Stimulated activated CD8-positive, alpha-beta memory T cell treated with anti-CD3 and anti-CD28 coated beads, Interleukin-7, amount 100 ng/mL, for 48 hours (primary cell): ENCODE data around the gene EHD3.

Source experiments
- DNase-seq, 2 donors: peaks; one replicate each; pipeline ENCODE4 v3.0.0-alpha.2; 2020; ENCODE audit warnings: low read depth in 1 of 2; ENCODE audit errors: extremely low read depth in 1 of 2

The EHD3 gene

DNA sequence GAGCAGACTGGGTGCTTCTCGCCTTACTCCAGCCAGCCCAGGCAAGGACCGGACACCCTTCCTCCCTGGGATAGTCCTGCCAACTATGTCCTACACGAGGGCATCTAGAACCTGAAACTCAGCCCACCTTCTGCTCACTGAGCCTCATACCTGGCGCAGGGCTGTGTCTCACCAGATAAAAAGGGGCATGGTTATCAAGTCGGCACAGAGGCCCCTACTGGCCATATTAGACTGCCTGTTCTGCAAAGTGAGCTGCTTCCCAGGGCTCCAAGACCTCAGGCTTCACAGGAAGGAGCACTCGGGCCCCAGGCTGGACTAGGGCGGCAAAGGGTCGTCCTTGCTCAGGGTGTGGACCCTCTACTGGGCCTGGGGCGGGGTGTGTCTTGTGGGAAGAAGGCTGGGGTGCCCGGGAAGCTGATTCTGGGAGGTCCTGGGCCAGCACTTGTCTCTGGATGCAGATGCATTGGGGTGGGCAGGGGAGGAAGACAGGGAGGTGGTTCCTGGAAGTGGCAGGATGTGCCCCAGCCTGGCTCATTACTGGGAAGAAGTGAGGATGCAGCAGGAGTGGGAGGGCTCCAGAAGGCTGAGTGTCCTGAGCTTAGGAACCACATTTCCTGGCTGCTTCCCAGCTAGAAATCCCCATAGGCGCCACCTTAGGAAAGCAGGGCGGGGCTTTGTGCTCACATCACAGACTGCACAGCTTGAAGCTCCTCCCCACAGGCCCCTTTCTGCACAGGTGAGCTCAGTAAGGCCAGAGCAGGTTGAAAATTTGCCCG, 19.6 kb downstream of the EHD3 start:
- DNase-seq: no peak

DNA sequence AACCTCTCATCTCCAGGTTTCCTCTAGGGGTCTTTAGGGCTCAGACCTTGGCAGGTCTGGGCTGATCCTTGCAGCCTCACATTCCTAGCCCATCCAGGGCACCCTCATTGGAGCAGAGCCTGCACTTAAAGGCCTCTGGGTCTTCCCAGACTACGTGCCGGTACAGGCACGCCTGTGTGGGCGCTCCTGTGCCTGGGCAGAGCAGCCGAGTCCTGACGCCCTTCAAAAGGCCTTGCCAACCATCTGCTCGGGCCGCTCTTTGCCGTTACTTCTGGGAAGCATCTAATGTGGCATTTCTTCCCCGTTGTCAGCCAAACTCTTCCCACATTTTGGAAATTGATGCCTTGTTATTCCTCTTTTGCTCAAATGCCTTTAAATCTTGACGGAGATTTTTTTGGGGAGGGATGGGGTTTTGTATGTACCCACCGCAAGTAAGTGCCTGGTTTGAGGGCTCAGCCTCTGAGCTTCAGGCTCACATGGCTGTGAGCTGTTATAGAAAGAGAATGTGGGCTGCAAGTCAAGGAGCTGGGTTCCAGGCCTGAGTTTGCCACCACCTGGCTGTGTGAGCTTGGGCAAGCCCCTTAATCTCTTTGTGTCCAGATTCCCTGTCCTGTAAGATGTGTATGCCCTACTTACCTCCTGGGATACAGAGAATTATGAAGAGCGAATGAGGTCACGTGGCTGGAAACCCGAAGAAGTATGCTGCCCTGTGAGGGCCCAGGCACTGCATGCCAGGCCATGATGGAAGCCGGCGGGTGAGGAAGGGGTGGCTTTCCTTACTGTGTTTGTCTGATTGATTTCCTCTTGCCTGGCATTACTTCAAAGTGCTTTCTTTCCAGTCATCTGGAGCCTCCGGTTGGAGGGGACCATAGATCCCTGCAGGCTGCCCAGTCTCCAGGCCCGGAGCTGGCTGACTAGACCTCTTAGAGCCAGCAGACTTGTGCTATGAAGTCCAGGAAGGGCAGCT, 20.6 kb downstream of the EHD3 start:
- DNase-seq: no peak

DNA sequence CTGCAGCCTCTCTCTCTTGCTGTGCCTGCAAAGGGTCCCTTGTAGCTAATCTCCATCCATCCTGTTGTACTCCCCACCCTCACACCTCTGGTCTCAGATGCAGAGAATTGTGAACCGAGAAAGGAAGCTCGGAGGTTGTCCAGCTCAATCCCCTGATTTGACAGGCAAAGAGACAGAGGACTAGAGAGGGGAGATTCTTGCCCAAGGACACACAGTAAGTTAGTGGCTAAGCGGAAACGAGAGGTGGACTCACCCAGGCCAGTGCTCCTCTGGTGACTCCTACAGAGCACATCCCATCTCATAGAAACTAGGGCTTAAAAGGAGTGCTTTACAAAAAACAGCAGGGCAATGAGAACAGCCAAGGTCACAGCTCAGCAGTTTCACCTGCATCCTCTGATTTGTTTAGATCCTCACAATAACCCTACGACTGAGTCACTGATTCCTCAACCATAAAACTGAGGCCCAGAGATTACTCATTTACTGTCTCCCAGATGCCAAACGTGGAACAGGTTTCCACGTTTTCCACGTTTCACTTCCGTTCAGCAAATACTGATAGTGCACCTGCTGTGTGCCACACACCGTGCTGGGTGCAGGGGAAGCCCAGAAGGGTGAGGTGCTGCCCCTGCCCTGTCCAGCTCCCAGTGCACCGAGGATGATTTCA, 22.1 kb downstream of the EHD3 start:
- DNase-seq: no peak

GRCh38 chr2:31256611-31257382, 22.8 kb downstream of the EHD3 start:
- no peak for DNase-seq

GRCh38 chr2:31258351-31258750, 24.4 kb downstream of the EHD3 start:
- DNase-seq: no peak

DNA sequence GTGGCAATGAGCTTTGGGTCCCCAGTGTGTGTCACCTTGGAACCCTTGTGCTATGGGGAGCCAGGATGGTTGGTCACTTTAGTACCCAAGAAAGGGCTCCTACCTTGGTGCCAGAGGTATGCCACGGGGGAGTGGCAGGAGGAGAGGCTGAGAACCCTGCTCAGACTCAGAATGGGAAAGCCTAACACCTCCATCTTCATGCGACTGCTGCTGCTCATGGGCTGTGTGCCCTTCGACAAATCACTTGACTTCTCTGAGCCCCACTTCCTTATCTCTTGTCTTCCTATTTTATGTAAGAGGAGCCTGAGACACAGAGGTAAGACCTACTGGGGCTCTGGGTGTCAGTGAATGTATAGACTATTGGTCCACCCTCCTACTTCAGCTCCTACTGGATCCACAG, 25.1 kb downstream of the EHD3 start:
- no peak for DNase-seq

GRCh38 chr2:31260870-31261269, 26.9 kb downstream of the EHD3 start:
- no peak for DNase-seq

DNA sequence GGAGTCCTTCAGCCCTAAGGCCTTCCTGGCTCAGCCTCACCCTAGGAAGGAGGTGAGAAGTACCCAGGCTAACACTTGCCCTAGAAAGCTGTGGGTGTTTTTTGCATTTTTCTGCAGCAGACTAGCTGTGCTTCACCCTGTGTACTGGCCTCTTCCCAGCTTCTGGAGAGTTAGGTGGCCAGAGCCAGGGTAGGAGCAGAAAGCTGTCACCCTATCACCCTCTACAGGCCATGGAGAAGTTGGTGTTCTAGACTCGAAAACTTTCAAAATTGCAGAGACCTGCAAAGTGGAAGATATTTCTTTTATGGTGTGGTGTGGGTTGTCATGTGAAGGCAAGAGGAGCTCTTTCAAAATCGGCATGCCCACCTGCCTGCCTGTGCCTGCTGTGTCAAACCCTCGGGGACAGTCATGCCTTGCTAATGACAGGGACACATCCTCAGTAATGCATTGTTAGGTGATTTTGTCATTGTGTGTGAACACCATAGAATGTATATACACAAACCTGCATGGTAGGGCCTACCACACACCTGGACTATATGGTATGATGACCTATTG, 29.8 kb downstream of the EHD3 start:
- no peak for DNase-seq

DNA sequence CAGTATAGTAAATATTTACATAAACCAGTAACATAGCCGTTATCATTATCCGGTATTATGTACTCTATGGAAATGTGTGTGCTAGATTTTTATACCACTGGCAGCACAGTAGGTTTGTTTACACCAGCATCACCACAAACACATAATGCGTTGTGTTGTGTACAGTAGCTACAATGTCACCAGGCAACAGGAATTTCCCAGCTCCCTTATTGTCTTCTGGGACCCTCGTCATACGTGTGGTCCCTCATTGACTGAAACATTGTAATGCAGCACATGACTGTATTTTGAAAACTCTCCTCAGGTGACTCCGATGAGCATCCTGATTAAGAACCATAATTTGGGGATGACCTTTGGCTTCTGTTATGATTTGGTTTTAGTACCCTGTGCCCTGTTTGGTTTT, 31.3 kb downstream of the EHD3 start:
- no peak for DNase-seq

GRCh38 chr2:31266804-31267203, 32.9 kb downstream of the EHD3 start:
- no peak for DNase-seq

GRCh38 chr2:31267437-31268120, 33.6 kb downstream of the EHD3 start:
- DNase-seq: no peak

- DNase-seq: no peak
Measured at GRCh38 chr2:31268344-31268743, 34.4 kb downstream of the EHD3 start.

DNA sequence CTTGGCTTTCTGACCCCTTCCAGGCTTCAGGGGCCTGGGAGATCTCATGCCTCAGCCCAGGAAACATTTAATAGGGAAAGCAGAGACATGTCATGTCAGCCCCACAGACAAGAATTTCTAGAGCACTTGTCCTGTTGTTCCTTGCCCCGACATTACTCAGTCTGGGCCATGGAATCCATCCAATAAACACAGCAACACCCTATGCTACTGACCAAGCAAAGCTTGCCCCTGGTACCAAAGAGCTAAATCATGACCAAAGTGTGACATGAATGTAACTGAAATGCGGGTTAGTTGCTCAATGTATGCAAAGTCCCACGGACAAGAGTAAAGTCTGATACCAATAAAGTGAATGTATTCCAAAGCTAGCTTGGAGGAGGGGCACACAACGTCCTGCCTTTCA, 35.1 kb downstream of the EHD3 start:
- DNase-seq: no peak

GRCh38 chr2:31270131-31270530, 36.2 kb downstream of the EHD3 start:
- DNase-seq: no peak

DNA sequence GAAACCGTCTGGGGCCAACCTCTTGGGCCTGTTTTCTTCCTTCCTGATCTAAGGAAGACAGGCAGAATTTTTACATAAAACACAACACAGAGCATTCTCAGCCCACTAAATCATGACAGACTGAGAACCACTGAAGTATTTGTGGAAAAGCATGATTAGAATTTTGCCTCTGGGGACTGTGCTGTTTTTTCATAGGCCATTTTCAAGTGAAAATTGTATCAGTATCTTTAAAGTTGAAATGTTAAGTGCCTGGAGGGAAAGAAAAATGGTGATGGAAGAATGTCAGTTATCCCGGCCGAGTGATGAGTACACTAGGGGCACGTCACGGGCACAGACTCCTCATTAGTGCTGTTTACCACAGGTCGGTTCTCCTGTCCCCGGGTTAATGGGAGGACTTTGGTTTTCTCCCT, 36.9 kb downstream of the EHD3 start:
- no peak for DNase-seq

GRCh38 chr2:31271851-31272267, 37.9 kb downstream of the EHD3 start:
- no peak for DNase-seq

DNA sequence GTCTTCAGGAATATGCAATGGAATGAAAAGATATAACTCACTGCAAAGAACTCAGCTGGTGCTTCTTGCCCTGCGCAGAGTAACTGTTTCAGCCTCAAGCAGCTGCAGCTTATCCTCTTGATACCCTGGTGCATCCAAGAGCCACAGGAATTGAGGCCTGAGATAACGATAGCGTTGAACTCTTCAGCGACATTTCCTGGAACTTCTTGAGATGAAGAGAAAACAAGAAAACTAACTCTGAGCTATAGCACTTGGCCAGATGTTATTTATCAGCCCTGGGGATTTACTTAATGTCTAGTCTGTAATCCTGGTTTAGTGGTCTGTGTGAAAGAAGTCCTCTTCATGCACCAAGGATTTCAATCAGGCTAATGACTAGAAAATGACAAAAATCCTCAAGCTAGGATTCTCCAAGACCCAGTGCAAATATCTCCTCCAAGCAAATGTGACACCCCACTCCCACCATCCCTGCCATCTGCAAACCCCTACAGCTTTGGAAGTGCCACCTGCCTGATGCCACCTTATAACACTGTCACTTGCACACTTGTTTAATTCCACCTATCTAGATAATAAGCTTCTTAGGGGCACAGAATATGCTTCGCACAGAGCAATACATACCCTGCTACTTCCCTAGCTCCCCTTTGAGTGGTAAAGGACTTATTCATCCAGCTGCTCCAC, 40.6 kb downstream of the EHD3 start:
- no peak for DNase-seq

GRCh38 chr2:31275976-31276375, 42.0 kb downstream of the EHD3 start:
- DNase-seq: no peak

GRCh38 chr2:31277621-31278020, 43.7 kb downstream of the EHD3 start:
- DNase-seq: no peak
